Mammary epithelial cell (primary cell): ENCODE data around the gene RBM12.

ENCODE experiments used
- EZH2 ChIP-seq: IDR thresholded peaks from 2 replicates; pipeline ENCODE4 v1.6.1; 2012; ENCODE audit warnings: low read length, inconsistent platforms, borderline replicate concordance
- TF ChIP-seq, protein P1 (sequence below), 2 donors: IDR thresholded peaks in 1 of 2; conservative IDR thresholded peaks in 1 of 2; 2 replicates each; pipeline ENCODE4 v1.5.1; 2011 to 2012; ENCODE audit warnings: inconsistent platforms in 2 of 2, low read length in 2 of 2, mild to moderate bottlenecking in 2 of 2, control low read depth in 1 of 2, low read depth in 1 of 2; ENCODE audit not compliant: insufficient read depth in 1 of 2; ENCODE audit errors: extremely low read depth in 1 of 2

DNA sequence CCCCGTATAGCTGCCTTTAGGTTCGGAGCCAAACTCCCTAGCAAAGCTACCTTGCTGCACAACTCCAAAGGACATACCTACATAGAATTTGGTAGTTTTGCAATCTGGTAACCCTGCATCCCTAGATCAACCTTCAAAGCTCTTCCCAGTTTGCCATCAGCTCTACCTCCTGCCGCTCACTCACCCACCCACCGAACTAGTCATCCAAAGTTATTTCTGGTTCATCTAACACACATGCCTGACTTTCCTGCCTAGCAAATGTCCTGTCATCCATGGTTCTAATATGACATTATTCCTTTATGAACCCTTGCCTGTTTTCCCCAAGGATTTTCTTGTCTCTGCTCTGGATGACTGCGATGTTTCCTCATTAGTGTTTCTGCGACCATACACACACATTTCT lies 27.4 kb downstream of the RBM12 start:
- TF ChIP-seq, protein P1, sequence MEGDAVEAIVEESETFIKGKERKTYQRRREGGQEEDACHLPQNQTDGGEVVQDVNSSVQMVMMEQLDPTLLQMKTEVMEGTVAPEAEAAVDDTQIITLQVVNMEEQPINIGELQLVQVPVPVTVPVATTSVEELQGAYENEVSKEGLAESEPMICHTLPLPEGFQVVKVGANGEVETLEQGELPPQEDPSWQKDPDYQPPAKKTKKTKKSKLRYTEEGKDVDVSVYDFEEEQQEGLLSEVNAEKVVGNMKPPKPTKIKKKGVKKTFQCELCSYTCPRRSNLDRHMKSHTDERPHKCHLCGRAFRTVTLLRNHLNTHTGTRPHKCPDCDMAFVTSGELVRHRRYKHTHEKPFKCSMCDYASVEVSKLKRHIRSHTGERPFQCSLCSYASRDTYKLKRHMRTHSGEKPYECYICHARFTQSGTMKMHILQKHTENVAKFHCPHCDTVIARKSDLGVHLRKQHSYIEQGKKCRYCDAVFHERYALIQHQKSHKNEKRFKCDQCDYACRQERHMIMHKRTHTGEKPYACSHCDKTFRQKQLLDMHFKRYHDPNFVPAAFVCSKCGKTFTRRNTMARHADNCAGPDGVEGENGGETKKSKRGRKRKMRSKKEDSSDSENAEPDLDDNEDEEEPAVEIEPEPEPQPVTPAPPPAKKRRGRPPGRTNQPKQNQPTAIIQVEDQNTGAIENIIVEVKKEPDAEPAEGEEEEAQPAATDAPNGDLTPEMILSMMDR (conservative IDR thresholded peaks at IDR 0.05 in 1 of 2, IDR thresholded peaks at IDR 0.05 in 1 of 2; ENCODE audit: extremely low read depth in 1 of 2, insufficient read depth in 1 of 2, low read depth in 1 of 2, low read length in 2 of 2) = no peak
- TF ChIP-seq EZH2 = no peak
